Esophagus (tissue), 2 donors: ENCODE results near the gene KLRC1. TPM values are rescaled to one million over a fixed set of nuclear protein-coding genes. Genes with fewer than 3 reads are reported as not detected.
"Not testable (repeated sequence)": the region's sequence is repeated elsewhere in the genome, so short reads cannot be mapped to it uniquely, and the experiment has no call there.

Experiments used
- H3K27ac ChIP-seq, 2 donors: one replicate each; pipeline ENCODE4 v1.5.1; 2013; ENCODE audit warnings: low read depth in 2 of 2, mild to moderate bottlenecking in 2 of 2, inconsistent platforms in 1 of 2, low read length in 1 of 2, moderate library complexity in 1 of 2
- H3K27me3 ChIP-seq, 2 donors: one replicate each; pipeline ENCODE4 v1.6.1; 2013; ENCODE audit warnings: low read length in 2 of 2, control low read depth in 1 of 2, mild to moderate bottlenecking in 1 of 2; ENCODE audit not compliant: insufficient read depth in 2 of 2, control insufficient read depth in 1 of 2
- H3K36me3 ChIP-seq, 2 donors: one replicate each; pipeline ENCODE4 v1.6.1; 2013; ENCODE audit warnings: low read length in 1 of 2; ENCODE audit not compliant: control insufficient read depth in 2 of 2, insufficient read depth in 2 of 2
- H3K4me1 ChIP-seq, 2 donors: one replicate each; pipeline ENCODE4 v1.6.1; 2013; ENCODE audit warnings: low read length in 1 of 2; ENCODE audit not compliant: control insufficient read depth in 2 of 2, insufficient read depth in 2 of 2
- H3K4me3 ChIP-seq, 2 donors: one replicate each; pipeline ENCODE4 v1.5.1; 2013; ENCODE audit warnings: low read length in 2 of 2, mild to moderate bottlenecking in 2 of 2, low read depth in 1 of 2, moderate library complexity in 1 of 2
- H3K9me3 ChIP-seq, 2 donors: one replicate each; pipeline ENCODE4 v1.6.1; 2013; ENCODE audit warnings: mild to moderate bottlenecking in 2 of 2, low read depth in 1 of 2, low read length in 1 of 2, moderate library complexity in 1 of 2; ENCODE audit not compliant: control insufficient read depth in 2 of 2, insufficient read depth in 1 of 2
- WGBS, 2 donors: extraction: QIAGEN DNeasy Blood & Tissue Kit; methylation state at CpG; one replicate each; pipeline ENCODE4 v1.1.7; 2013; 5-methylcytosine and 5-hydroxymethylcytosine counted together
- polyA plus RNA-seq, 2 donors: library from polyadenylated mRNA; stranded (reverse); fragments of 200-250 nt; gene quantifications; one replicate each; pipeline ENCODE4 v1.2.3, GENCODE V29; 2013
- donor health status: healthy with polysubstance abuse.
- donor health status: Bipolar disorder and iron deficiency.

The KLRC1 gene
- polyA plus RNA-seq, 2 donors = 0.65 to 0.78 TPM

DNA sequence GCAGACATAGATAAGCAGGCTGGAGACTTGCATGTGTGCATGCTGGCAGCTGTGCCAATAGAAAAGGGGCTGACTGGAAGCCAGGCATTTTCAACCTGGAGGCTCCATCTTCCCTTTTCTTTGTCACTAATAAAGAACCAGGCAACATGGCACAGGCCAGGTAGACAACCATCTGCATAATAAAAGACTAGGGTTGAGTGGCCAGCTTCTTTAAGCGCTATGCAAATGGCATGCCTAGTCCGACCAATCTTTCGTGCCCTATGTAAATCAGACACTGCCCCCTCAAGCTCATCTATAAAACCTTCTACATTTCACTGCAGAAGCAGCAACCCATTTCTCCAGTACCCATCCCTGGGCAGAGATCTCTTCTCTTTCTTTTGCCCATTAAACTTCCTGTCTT, 4.6 kb upstream of the KLRC1 start:
- H3K27ac ChIP-seq = no peak overlapping the region
- WGBS, 2 donors = 94 to 98% methylated on average over 3 of the region's 3 CpGs

DNA sequence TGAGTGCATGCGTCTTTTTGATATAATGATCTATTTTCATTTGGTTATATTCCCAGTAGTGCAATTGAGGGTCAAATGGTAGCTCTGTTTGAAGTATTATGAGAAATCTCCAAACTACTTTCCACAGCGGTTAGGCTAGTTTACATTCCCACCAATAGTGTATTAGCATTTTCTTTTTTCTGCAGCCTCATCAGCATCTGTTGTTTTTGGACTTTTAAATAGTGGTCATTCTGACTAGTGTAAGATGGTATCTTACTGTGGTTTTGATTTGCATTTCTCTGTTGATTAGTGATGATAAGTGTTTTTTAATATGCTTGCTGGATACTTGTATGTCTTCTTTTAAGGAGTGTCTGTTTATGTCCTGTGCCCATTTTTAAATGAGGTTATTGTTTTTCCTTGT, 3.7 kb upstream of the KLRC1 start:
- Histone ChIP-seq H3K27ac (no peak overlapping the region), H3K4me1 (no peaks in the 10 kb centered on the region), H3K27me3 (no peaks in the 10 kb centered on the region), H3K36me3 (no peaks in the 10 kb centered on the region), H3K4me3 (no peak overlapping the region), H3K9me3 (peaks cover 3 to 5% of the 10 kb centered on the region in 2 donors)
- WGBS, 2 donors = 87% methylated on average over 2 of the region's 2 CpGs

More for the DNA sequence above, 4.6 kb upstream of the KLRC1 start:
- Histone ChIP-seq H3K4me3 (no peak overlapping the region), H3K36me3 (no peaks in the 10 kb centered on the region), H3K9me3 (peaks cover 3 to 5% of the 10 kb centered on the region in 2 donors), H3K27me3 (no peaks in the 10 kb centered on the region), H3K4me1 (no peaks in the 10 kb centered on the region)

DNA sequence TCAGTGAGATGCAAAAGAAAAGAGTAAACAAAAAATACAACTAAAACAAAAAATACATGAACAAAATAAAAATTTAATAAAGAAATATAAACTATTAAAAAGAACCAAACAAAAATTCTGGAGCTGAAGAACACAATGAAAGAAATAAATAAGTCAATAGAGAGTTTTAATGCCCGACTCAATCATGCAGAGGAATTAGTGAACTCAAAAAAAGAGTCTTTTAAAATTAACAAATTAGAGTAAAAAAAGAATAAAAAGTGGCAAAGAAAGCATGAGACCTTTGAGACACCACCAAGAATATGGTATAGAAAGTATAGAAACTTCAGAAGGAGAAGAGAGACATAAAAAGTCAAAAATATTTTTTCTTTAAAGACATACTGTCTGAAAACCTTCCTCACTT, 2.6 kb upstream of the KLRC1 start:
- no peaks in the 10 kb centered on the region for H3K36me3 ChIP-seq
- no peaks in the 10 kb centered on the region for H3K4me1 ChIP-seq
- no peak overlapping the region for H3K4me3 ChIP-seq
- H3K27me3 ChIP-seq = no peaks in the 10 kb centered on the region
- 86 to 91% methylated on average over 1 of the region's 1 CpG for WGBS, 2 donors
- H3K9me3 ChIP-seq = peaks cover 3 to 5% of the 10 kb centered on the region in 2 donors
- no peak overlapping the region for H3K27ac ChIP-seq

DNA sequence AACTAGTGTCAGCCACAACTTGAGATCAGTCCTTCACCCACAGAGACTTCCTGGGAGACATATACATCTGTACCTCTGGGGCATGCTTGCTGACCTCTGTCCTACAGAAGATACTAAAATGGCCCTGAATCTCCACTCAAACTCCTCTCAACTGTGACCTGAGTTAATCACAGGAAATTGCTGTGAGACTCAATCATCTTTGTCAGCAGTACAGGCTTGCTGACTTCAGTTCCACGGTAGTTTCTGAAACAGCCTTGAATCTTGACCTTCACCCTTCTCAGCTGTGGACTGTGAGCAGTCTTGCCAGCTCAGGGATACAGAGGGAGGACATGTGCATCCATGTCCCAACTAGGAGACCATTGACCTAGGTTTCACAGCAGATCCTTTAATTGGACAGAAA, 1.4 kb upstream of the KLRC1 start:
- Histone ChIP-seq H3K9me3 (peaks cover 3 to 5% of the 10 kb centered on the region in 2 donors), H3K27ac (no peak overlapping the region), H3K4me3 (no peak overlapping the region), H3K36me3 (no peaks in the 10 kb centered on the region), H3K27me3 (no peaks in the 10 kb centered on the region), H3K4me1 (no peaks in the 10 kb centered on the region)
- 52 to 68% methylated on average over 1 of the region's 1 CpG for WGBS, 2 donors

DNA sequence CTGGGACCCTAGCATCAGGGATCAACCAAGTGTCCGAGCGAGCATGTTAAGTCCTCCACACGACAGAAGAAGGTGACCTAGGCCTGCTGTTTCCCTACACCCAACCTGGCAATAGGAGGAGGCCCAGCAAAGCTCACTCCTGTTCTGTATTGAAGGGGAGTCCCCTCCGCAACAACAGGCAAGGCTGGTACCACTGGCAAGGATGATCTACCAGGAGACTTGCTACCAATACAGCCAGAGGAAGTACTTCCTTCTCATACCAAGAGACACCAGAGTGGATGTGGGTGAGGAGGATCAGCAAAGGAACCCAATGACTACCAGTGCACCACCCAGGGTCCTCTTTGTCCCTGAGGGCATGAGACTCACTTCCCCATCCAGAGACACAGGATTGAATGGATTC, 4.9 kb downstream of the KLRC1 start:
- H3K36me3 ChIP-seq = no peaks in the 10 kb centered on the region
- WGBS, 2 donors = 88 to 90% methylated on average over 4 of the region's 4 CpGs
- no peaks in the 10 kb centered on the region for H3K4me1 ChIP-seq

DNA sequence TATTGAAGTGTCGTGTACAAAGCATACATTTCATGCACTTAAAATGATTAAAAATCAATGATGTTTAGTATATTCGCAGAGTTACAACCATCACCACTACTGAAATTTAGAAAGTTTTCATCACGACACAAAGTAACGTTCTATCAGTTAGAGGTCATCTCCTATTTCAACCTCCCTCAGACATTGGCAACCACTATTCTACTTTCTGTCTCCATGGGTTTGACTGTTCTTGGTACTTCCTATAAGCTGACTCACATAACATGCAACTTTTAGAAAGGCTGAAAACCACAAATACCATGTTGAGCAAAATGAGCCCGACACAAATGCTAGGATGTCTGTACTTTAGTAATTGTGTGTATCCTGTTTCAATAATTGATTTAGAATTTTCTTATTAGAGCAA, 7.1 kb downstream of the KLRC1 start:
- not testable (repeated sequence) for H3K36me3 ChIP-seq, H3K4me3 ChIP-seq, H3K9me3 ChIP-seq, H3K27me3 ChIP-seq, H3K27ac ChIP-seq, H3K4me1 ChIP-seq
- 80 to 82% methylated on average over 5 of the region's 5 CpGs for WGBS, 2 donors

More for the DNA sequence above, 4.9 kb downstream of the KLRC1 start:
- Histone ChIP-seq H3K4me3 (no peak overlapping the region), H3K27me3 (no peaks in the 10 kb centered on the region), H3K27ac (no peak overlapping the region), H3K9me3 (no peaks in the 10 kb centered on the region)

DNA sequence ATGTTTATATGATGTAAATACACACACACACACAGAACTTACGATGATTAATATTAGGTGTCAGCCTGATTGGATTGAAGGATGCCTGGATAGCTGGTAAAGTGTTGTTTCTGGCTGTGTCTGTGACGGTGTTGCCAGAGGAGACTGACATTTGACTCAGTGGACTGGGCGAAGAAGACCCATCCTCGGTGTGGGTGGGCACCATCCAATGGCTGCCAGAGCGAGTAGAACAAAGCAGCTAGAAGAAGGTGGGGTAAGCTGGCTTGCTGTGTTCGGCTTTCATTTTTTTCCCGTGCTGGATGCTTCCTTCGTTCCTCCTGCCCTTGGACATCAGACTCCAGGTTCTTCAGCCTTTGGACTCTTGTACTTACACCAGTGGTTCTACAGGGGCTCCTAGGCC, 12.0 kb downstream of the KLRC1 start:
- H3K4me3 ChIP-seq, H3K27me3 ChIP-seq, H3K27ac ChIP-seq, H3K4me1 ChIP-seq, H3K36me3 ChIP-seq, H3K9me3 ChIP-seq: not testable (repeated sequence)
- 91 to 93% methylated on average over 8 of the region's 8 CpGs for WGBS, 2 donors

DNA sequence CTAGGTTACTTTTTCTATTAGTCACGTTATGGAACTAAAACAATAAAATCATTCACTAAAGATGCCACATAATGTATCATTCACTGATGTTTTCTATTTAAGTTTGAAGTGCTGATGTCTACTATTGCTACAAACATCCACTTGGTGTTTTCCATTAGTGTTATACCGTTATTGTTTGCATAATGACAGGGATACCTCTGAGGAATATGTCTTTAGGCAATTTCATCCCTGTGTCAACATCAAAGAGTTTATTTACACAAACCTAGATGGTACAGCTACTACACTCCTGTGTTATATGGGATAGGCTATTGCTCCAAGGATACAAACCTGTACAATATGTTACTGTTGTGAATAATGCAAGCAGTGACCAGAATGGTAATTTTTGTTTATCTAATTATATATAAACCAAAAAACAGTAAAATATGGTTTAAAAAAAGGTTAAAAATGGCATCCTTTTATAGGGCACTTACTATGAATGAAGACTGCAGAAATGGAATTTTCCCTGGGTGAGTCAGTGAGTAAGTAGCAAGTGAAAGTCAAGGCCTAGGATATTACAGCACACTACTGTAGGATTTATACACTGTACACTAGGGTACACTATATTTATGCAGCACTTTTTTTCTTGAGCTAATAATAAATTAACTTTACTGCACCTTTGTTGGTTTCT, 13.4 kb downstream of the KLRC1 start:
- WGBS, 2 donors = 44 to 73% methylated on average over 2 of the region's 2 CpGs
- H3K4me3 ChIP-seq, H3K36me3 ChIP-seq, H3K27ac ChIP-seq, H3K9me3 ChIP-seq, H3K4me1 ChIP-seq, H3K27me3 ChIP-seq: not testable (repeated sequence)

DNA sequence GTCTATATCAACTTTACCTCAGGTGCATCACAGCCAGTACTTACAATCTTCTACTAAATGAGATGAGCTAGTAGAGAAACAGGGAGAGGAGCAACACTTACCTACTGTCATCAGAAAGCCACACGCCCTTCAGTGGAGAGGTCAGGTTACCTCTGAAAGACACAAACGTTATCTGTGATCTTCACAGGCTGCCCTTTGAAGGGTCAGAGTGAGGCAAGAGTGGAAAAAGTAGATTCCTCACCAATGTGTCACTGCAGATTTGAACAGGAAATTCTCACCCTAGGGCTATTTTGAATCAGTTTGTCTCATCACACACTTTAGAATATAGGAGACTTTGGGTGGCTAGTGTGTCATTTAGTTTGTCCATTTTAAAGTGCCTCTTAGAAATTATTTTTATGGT, 15.6 kb downstream of the KLRC1 start:
- not testable (repeated sequence) for H3K9me3 ChIP-seq, H3K4me1 ChIP-seq, H3K4me3 ChIP-seq, H3K27me3 ChIP-seq, H3K36me3 ChIP-seq, H3K27ac ChIP-seq
- 30% methylated on average over 2 of the region's 2 CpGs for WGBS, 2 donors

DNA sequence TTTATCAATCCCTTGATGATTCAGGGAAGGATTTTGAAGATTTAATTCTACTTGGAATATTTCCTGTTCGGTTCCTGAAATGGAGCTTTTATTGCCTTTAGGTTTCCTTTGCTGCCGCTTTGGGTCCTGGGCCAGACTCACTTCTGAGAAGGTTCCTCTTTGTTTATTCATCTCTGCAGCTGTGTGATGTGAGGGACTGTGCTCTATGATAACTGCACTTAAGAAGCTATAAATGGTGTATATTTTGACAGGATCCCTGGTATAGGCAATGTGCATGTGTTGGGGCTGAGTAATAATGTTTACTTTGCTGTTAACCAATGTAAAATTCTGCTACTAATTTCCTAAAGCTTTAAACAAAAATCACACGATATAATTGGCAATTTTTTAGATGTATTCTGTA, 17.4 kb downstream of the KLRC1 start, which contains the start of gene KLRC2:
KLRC2 (minus strand) TSS at position 195 of the 400 bp plus-strand sequence; CDS start at position 171, 24 bp downstream.
- H3K27me3 ChIP-seq, H3K9me3 ChIP-seq, H3K27ac ChIP-seq, H3K36me3 ChIP-seq, H3K4me3 ChIP-seq, H3K4me1 ChIP-seq: not testable (repeated sequence)
- WGBS, 2 donors = 24 to 31% methylated on average over 3 of the region's 3 CpGs
